Mammary epithelial cell (primary cell): ENCODE measurements around the gene ZBTB7A.

Experiments used
- CTCF ChIP-seq, 2 donors: IDR thresholded peaks in 1 of 2; conservative IDR thresholded peaks in 1 of 2; 2 replicates each; pipeline ENCODE4 v1.5.1; 2011 to 2012; ENCODE audit warnings: inconsistent platforms in 2 of 2, low read length in 2 of 2, mild to moderate bottlenecking in 2 of 2, control low read depth in 1 of 2, low read depth in 1 of 2; ENCODE audit not compliant: insufficient read depth in 1 of 2; ENCODE audit errors: extremely low read depth in 1 of 2
- EZH2 ChIP-seq: IDR thresholded peaks from 2 replicates; pipeline ENCODE4 v1.6.1; 2012; ENCODE audit warnings: low read length, inconsistent platforms, borderline replicate concordance

DNA sequence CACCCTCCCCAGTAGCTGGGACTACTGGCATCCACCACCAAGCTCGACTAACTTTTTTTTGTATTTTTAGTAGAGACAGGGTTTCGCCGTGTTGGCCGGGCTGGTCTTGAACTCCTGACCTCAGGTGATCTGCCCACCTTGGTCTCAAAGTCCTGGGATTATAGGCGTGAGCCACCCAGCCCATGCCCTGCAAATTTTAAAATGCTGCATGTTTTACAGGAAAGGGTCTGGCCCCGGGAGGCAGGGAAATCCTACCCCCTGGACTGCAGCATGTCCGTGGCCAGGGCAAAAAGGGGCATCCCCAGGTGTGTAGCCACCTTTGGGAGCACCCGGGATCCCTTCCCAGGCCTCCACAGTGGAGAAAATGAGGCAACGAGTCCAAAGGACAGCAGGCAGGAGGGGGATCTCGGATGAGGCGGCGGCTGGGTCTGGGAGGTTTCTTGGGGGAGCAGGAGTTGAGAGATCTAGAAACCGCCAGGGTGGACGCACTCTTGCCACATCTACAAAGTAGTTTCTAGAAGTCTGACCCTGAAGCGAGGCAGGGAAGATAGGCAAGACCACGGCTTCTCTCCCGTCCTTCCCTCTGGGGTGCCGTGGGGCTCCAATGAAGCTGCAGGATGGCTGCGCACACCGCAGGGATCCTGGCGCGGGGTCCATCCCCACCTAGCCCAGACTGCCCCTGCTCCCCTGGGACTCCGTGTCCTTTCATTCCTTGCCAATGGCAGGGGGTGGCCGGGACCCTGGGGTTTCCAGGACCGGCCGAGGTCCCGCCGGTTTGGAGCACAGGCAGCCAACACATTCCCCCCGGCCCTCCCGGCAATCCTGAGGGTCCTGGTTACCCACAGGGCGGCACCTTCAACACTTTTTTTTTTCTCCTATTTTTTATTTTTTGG, 21.3 kb upstream of the ZBTB7A start:
- TF ChIP-seq CTCF (conservative IDR thresholded peaks at IDR 0.05 in 1 of 2, IDR thresholded peaks at IDR 0.05 in 1 of 2; ENCODE audit: extremely low read depth in 1 of 2, insufficient read depth in 1 of 2, low read depth in 1 of 2, low read length in 2 of 2) (no peak), EZH2 (no peak)
